B cell (primary cell): ENCODE results near the gene LRFN4.

ENCODE experiments used
- CTCF ChIP-seq: fragments of 200-600 bp; IDR thresholded peaks from one replicate; pipeline ENCODE4 v1.8.0; 2022; ENCODE audit warnings: antibody characterized with exemption, mild to moderate bottlenecking
- EZH2 ChIP-seq: IDR thresholded peaks from 2 replicates; pipeline ENCODE4 v1.6.1; 2012; ENCODE audit warnings: borderline replicate concordance, low read depth, mild to moderate bottlenecking, moderate library complexity, low read length; ENCODE audit not compliant: insufficient read depth, poor library complexity, severe bottlenecking

GRCh38 chr11:66834943-66835342 lies 21.9 kb upstream of the LRFN4 start:
- TF ChIP-seq CTCF, result no peak
- no peak for TF ChIP-seq EZH2
